GM23338 (cell line): ENCODE data around the gene LAT. TPM values are rescaled to one million over a fixed set of nuclear protein-coding genes. Genes with fewer than 3 reads are reported as not detected.

Experiments
- ATAC-seq: fragments of 200-7000 bp; cut with Tn5 transposase; 3 replicates; pipeline ENCODE4 v1.9.1; 2020
- DNase-seq: peaks from one replicate; pipeline ENCODE4 v3.0.0-alpha.2; 2015; ENCODE audit warnings: low spot score
- H2AFZ ChIP-seq: fragments of 200-600 bp; sonication (generic); 2 replicates; pipeline ENCODE4 v1.8.0; 2016; ENCODE audit warnings: antibody characterized with exemption, mild to moderate bottlenecking, moderate library complexity
- H3F3A ChIP-seq: fragments of 200-600 bp; sonication (generic); replicated peaks from 2 replicates; pipeline ENCODE4 v1.8.0; 2017; ENCODE audit warnings: antibody characterized with exemption, mixed run types, low read depth
- H3K27ac ChIP-seq: fragments of 200-600 bp; sonication (generic); 2 replicates; pipeline ENCODE4 v1.6.1; 2016; ENCODE audit warnings: low read depth
- H3K27me3 ChIP-seq: fragments of 200-600 bp; sonication (generic); 2 replicates; pipeline ENCODE4 v1.8.0; 2016; ENCODE audit warnings: mild to moderate bottlenecking, mixed run types, moderate library complexity; ENCODE audit not compliant: insufficient read depth
- H3K36me3 ChIP-seq: fragments of 200-600 bp; sonication (generic); 2 replicates; pipeline ENCODE4 v1.8.0; 2016; ENCODE audit warnings: mild to moderate bottlenecking; ENCODE audit not compliant: insufficient read depth
- H3K4me1 ChIP-seq: fragments of 200-600 bp; sonication (generic); 2 replicates; pipeline ENCODE4 v1.8.0; 2016; ENCODE audit warnings: mild to moderate bottlenecking, moderate library complexity; ENCODE audit not compliant: insufficient read depth
- H3K4me2 ChIP-seq: fragments of 200-600 bp; sonication (generic); 2 replicates; pipeline ENCODE4 v1.7.1; 2017; ENCODE audit warnings: mixed run types
- H3K4me3 ChIP-seq: fragments of 200-600 bp; sonication (generic); 2 replicates; pipeline ENCODE4 v1.6.1; 2016; ENCODE audit warnings: mixed run types
- H3K79me2 ChIP-seq: fragments of 200-600 bp; sonication (generic); replicated peaks from 2 replicates; pipeline ENCODE4 v1.8.0; 2017; ENCODE audit warnings: mild to moderate bottlenecking; ENCODE audit not compliant: insufficient read depth
- H3K9me2 ChIP-seq: fragments of 200-600 bp; sonication (generic); 2 replicates; pipeline ENCODE4 v1.8.0; 2017; ENCODE audit not compliant: insufficient read depth
- H4K20me1 ChIP-seq: fragments of 200-600 bp; sonication (generic); replicated peaks from 2 replicates; pipeline ENCODE4 v1.8.0; 2017; ENCODE audit warnings: mild to moderate bottlenecking; ENCODE audit not compliant: insufficient read depth
- H3K27ac Mint-ChIP-seq: 2 replicates; pipeline ENCODE4 v1.8.0; 2020; ENCODE audit warnings: inconsistent platforms, mild to moderate bottlenecking, moderate library complexity, mixed read lengths
- H3K27me3 Mint-ChIP-seq: 3 replicates; pipeline ENCODE4 v1.8.0; 2022; ENCODE audit warnings: low read depth, mild to moderate bottlenecking, moderate library complexity, mixed read lengths, inconsistent platforms; ENCODE audit not compliant: insufficient read depth, poor library complexity
- H3K36me3 Mint-ChIP-seq: 3 replicates; pipeline ENCODE4 v1.8.0; 2021; ENCODE audit warnings: low read depth, mild to moderate bottlenecking, inconsistent platforms, moderate library complexity, mixed read lengths
- H3K4me1 Mint-ChIP-seq: 3 replicates; pipeline ENCODE4 v1.8.0; 2020; ENCODE audit warnings: mild to moderate bottlenecking, inconsistent platforms, mixed read lengths
- H3K4me3 Mint-ChIP-seq: 3 replicates; pipeline ENCODE4 v1.8.0; 2021; ENCODE audit warnings: moderate library complexity, mild to moderate bottlenecking, inconsistent platforms, mixed read lengths
- H3K9me3 Mint-ChIP-seq: 3 replicates; pipeline ENCODE4 v1.8.0; 2020; ENCODE audit warnings: moderate library complexity, mild to moderate bottlenecking, inconsistent platforms, mixed read lengths
- CREB1 ChIP-seq: fragments of 250-450 bp; sonication (Bioruptor Pico); IDR thresholded peaks from 2 replicates; pipeline ENCODE4 v1.5.0; 2020; ENCODE audit warnings: low read depth, mild to moderate bottlenecking, moderate library complexity
- CTCF ChIP-seq, 2 experiments: fragments of 200-600 bp in 1 of 2; sonication (generic) in 1 of 2; conservative IDR thresholded peaks; 2 replicates each; pipeline versions ENCODE4 v1.5.1 to v1.6.1; 2016 to 2017; ENCODE audit warnings: antibody characterized with exemption in 2 of 2, low read depth in 2 of 2, mild to moderate bottlenecking in 2 of 2, moderate library complexity in 1 of 2
- ETS1 ChIP-seq: IDR thresholded peaks from 2 replicates; pipeline ENCODE4 v1.6.1; 2016; ENCODE audit warnings: antibody characterized with exemption
- EZH2 ChIP-seq: fragments of 200-600 bp; sonication (generic); IDR thresholded peaks from one replicate; pipeline ENCODE4 v1.8.0; 2017; ENCODE audit warnings: antibody characterized with exemption, mild to moderate bottlenecking, low read depth; ENCODE audit not compliant: unreplicated experiment
- EZH2phosphoT487 ChIP-seq: fragments of 200-600 bp; sonication (generic); IDR thresholded peaks from one replicate; pipeline ENCODE4 v1.8.1; 2018; ENCODE audit warnings: antibody characterized with exemption; ENCODE audit not compliant: unreplicated experiment
- JUNB ChIP-seq: IDR thresholded peaks from one replicate; pipeline ENCODE4 v1.6.1; 2016; ENCODE audit warnings: antibody characterized with exemption; ENCODE audit not compliant: unreplicated experiment
- NANOG ChIP-seq: IDR thresholded peaks from 2 replicates; pipeline ENCODE4 v1.6.1; 2016; ENCODE audit warnings: antibody characterized with exemption, borderline replicate concordance
- POLR2AphosphoS5 ChIP-seq: IDR thresholded peaks from 2 replicates; pipeline ENCODE4 v1.6.1; 2016; ENCODE audit warnings: antibody characterized with exemption, low read depth
- REST ChIP-seq: IDR thresholded peaks from one replicate; pipeline ENCODE4 v1.6.1; 2018; ENCODE audit warnings: antibody characterized with exemption; ENCODE audit not compliant: unreplicated experiment
- STAT1 ChIP-seq: IDR thresholded peaks from one replicate; pipeline ENCODE4 v1.6.1; 2016; ENCODE audit warnings: antibody characterized with exemption; ENCODE audit not compliant: unreplicated experiment
- ZNF331 ChIP-seq: fragments of 250-450 bp; sonication (Bioruptor Pico); IDR thresholded peaks from 2 replicates; pipeline ENCODE4 v1.5.0; 2020; ENCODE audit warnings: low read depth, mild to moderate bottlenecking, moderate library complexity
- polyA plus RNA-seq: library from polyadenylated mRNA; unstranded; fragments of >200 nt; fragmentation: Nextera tagmentation; extraction: Ambion mirVana; gene quantifications from 2 replicates; pipeline ENCODE4 v1.2.1, GENCODE V29; 2016
- total RNA-seq: library from RNA; depleted of rRNA; stranded (reverse); fragments of >200 nt; shearing (Covaris generic); gene quantifications from 2 replicates; pipeline ENCODE4 v1.2.3, GENCODE V29; 2014

The LAT gene
- total and polyA plus RNA-seq, 2 experiments from 2014 or later = 2.2 to 2.4 TPM

GRCh38 chr16:29009050-29009837 lies 24.4 kb downstream of the LAT start:
- H3K27me3 Mint-ChIP-seq = no peaks in the 10 kb centered on the region
- DNase-seq = no peak

GRCh38 chr16:29009838-29010166 lies 24.9 kb downstream of the LAT start:
- Mint-ChIP-seq H3K27me3 (no peaks in the 10 kb centered on the region), H3K4me3 (no peak overlapping the region), H3K36me3 (no peaks in the 10 kb centered on the region), H3K4me1 (peaks cover 4% of the 10 kb centered on the region; the same call in 2 of the 3 replicates), H3K9me3 (no peaks in the 10 kb centered on the region), H3K27ac (no peak overlapping the region)
- Histone ChIP-seq H3K27ac (no peak overlapping the region), H3K36me3 (no peaks in the 10 kb centered on the region), H3K9me2 (peaks cover 4% of the 10 kb centered on the region; the same call in 1 of the 2 replicates), H3K4me2 (no peak overlapping the region), H3K27me3 (no peaks in the 10 kb centered on the region), H3K4me1 (no peaks in the 10 kb centered on the region), H4K20me1 (no peaks in the 10 kb centered on the region), H2AFZ (no peak overlapping the region), H3K4me3 (no peak overlapping the region), H3K79me2 (no peaks in the 10 kb centered on the region), H3F3A (no peaks in the 10 kb centered on the region)
- no peak for ATAC-seq
- no peak for DNase-seq
- TF ChIP-seq STAT1 (no peak), NANOG (no peak), JUNB (no peak), POLR2AphosphoS5 (no peak), ETS1 (no peak), EZH2phosphoT487 (no peak), CREB1 (CRISPR knock-in tag) (no peak), CTCF (conservative IDR thresholded peaks at IDR 0.05; ENCODE audit: low read depth in 2 of 2) (no peak), EZH2 (no peak), REST (no peak), ZNF331 (no peak)

More at GRCh38 chr16:29009050-29009837, 24.4 kb downstream of the LAT start:
- Histone ChIP-seq H3K4me1 (no peaks in the 10 kb centered on the region), H3K4me2 (no peak overlapping the region), H3K36me3 (no peaks in the 10 kb centered on the region), H2AFZ (peak overlapping the region; percentile 86), H3K4me3 (no peak overlapping the region), H3K9me2 (peaks cover 4% of the 10 kb centered on the region; the same call in 1 of the 2 replicates), H3K27me3 (no peaks in the 10 kb centered on the region), H3K79me2 (no peaks in the 10 kb centered on the region), H4K20me1 (no peaks in the 10 kb centered on the region), H3K27ac (no peak overlapping the region), H3F3A (no peaks in the 10 kb centered on the region)
- ATAC-seq = no peak
- peaks cover 4% of the 10 kb centered on the region; the same call in 2 of the 3 replicates for H3K4me1 Mint-ChIP-seq
- no peaks in the 10 kb centered on the region for H3K9me3 Mint-ChIP-seq
- no peak overlapping the region for H3K4me3 Mint-ChIP-seq
- TF ChIP-seq JUNB = no peak
- no peak overlapping the region for H3K27ac Mint-ChIP-seq
- no peaks in the 10 kb centered on the region for H3K36me3 Mint-ChIP-seq
